Measurements from ENCODE around the gene TMEM179.
"Not testable (repeated sequence)": the region's sequence is repeated elsewhere in the genome, so short reads cannot be mapped to it uniquely, and the experiment has no call there.

TMEM179 gene

GRCh38 chr14:104637546-104638003 is 33.0 kb upstream of the TMEM179 start:
- DNase-seq (ENCODE audit: low spot score): no peak

GRCh38 chr14:104636846-104637545 is 32.4 kb upstream of the TMEM179 start:
- not testable (repeated sequence) for DNase-seq (ENCODE audit: low spot score)

GRCh38 chr14:104636131-104636530 is 31.6 kb upstream of the TMEM179 start:
- DNase-seq (ENCODE audit: low spot score): no peak

- DNase-seq (ENCODE audit: low spot score): no peak
Observed at GRCh38 chr14:104635717-104636116, 31.1 kb upstream of the TMEM179 start.

- DNase-seq (ENCODE audit: low spot score): no peak
Observed at GRCh38 chr14:104634886-104635570, 30.5 kb upstream of the TMEM179 start.

GRCh38 chr14:104634138-104634760 is 29.7 kb upstream of the TMEM179 start:
- no peak for DNase-seq (ENCODE audit: low spot score)

- DNase-seq (ENCODE audit: low spot score): no peak
Observed at GRCh38 chr14:104633276-104634137, 28.9 kb upstream of the TMEM179 start.

- no peak for DNase-seq (ENCODE audit: low spot score)
Observed at GRCh38 chr14:104632781-104633180, 28.2 kb upstream of the TMEM179 start.

GRCh38 chr14:104624939-104625338 is 20.4 kb upstream of the TMEM179 start:
- DNase-seq (ENCODE audit: low spot score): no peak

GRCh38 chr14:104614126-104614812 is 9.7 kb upstream of the TMEM179 start:
- no peak for DNase-seq (ENCODE audit: low spot score)

GRCh38 chr14:104611881-104612280 is 7.3 kb upstream of the TMEM179 start:
- no peak for DNase-seq (ENCODE audit: low spot score)

GRCh38 chr14:104610749-104611310 is 6.3 kb upstream of the TMEM179 start:
- DNase-seq (ENCODE audit: low spot score): no peak

- DNase-seq (ENCODE audit: low spot score): no peak
Observed at GRCh38 chr14:104609666-104610065, 5.1 kb upstream of the TMEM179 start.

- no peak for DNase-seq (ENCODE audit: low spot score)
Observed at GRCh38 chr14:104603711-104604401, 716 bp downstream of the TMEM179 start.

- no peak for DNase-seq (ENCODE audit: low spot score)
Observed at GRCh38 chr14:104602933-104603325, 1.6 kb downstream of the TMEM179 start.

- DNase-seq (ENCODE audit: low spot score): no peak
Observed at GRCh38 chr14:104602315-104602932, 2.1 kb downstream of the TMEM179 start.

- peak; percentile 42 for DNase-seq (ENCODE audit: low spot score)
Observed at GRCh38 chr14:104601786-104602185, 2.8 kb downstream of the TMEM179 start.

- no peak for DNase-seq (ENCODE audit: low spot score)
Observed at GRCh38 chr14:104600805-104601204, 3.8 kb downstream of the TMEM179 start.

GRCh38 chr14:104600141-104600643 is 4.4 kb downstream of the TMEM179 start:
- no peak for DNase-seq (ENCODE audit: low spot score)

GRCh38 chr14:104599446-104599845 is 5.1 kb downstream of the TMEM179 start:
- DNase-seq (ENCODE audit: low spot score): no peak

Data from AG08395 (cell line).